Measurements from ENCODE around the gene PDE4D. TPM values are rescaled to one million over a fixed set of nuclear protein-coding genes. Genes with fewer than 3 reads are reported as not detected.

PDE4D gene
- total and polyA plus RNA-seq, 2 donors (not counting 1 experiment from before 2014, with no cell fraction given), result 14.9 to 171 TPM

DNA sequence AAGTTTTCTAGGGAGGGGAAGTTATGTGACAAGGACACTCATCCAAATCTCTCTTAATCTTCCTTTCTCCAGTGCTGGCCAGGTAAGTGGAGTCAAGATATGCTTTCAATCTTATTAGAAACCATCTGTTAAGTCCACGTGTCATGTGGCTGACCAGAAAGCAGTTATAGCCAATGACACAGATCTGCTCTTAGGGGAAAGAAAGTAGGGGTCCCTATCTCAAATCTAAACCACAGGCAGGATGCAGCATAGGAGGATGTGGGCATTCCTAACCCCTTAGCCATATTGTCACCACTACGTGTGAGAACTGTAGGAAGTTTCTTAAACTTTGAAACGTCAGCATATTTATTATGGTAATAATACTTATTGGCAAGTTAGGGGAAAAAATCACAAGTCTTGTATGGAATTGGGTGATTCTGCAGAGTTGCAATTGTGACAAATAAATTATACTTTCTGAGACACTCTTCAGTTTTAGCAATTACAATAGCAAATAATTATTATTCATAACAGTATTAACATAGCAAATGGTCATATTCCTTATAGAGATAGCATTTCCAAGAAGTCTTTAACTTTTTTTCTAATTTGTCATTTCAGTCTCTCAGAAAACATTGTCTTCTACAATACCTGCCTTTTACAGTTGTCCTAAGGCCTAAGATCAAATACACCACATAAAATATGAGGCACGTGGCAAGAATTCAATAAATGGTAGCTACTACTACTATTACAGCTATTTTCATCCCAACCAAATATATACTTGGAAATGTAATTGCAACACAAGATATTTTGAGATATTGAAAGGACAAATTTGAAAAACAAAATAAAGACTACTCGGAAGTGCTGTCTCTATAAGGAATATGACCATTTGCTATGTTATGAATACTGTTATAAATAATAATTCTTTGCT is 236.9 kb downstream of the PDE4D start:
- Histone ChIP-seq H3K4me3 (ENCODE audit: control extremely low read depth in 1 of 5, extremely low read depth in 1 of 5, insufficient read depth in 1 of 5, low read depth in 2 of 5, low read length in 4 of 5) (no peak overlapping the region), H3K9me3 (ENCODE audit: control extremely low read depth in 1 of 3, control insufficient read depth in 2 of 3, insufficient read depth in 1 of 3, low read length in 2 of 3) (no peaks in the 10 kb centered on the region), H4K20me1 (ENCODE audit: control insufficient read depth, insufficient read depth, low read length, poor library complexity, severe bottlenecking) (no peaks in the 10 kb centered on the region), H3K9ac (ENCODE audit: low read length) (no peak overlapping the region), H3K27me3 (replicated peaks in 1 of 4; ENCODE audit: control extremely low read depth in 1 of 4, control insufficient read depth in 3 of 4, insufficient read depth in 4 of 4, low read length in 3 of 4) (no peaks in the 10 kb centered on the region), H3K4me2 (replicated peaks; ENCODE audit: low read depth, low read length, poor library complexity, severe bottlenecking) (no peak overlapping the region), H3K27ac (ENCODE audit: low read length in 2 of 2) (no peak overlapping the region), H3K79me2 (ENCODE audit: control insufficient read depth, insufficient read depth, low read length) (no peaks in the 10 kb centered on the region), H2AFZ (ENCODE audit: insufficient read depth, low read depth, low read length, poor library complexity, severe bottlenecking) (no peak overlapping the region), H3K36me3 (replicated peaks in 1 of 2; ENCODE audit: control extremely low read depth in 1 of 2, control insufficient read depth in 1 of 2, extremely low read depth in 1 of 2, insufficient read depth in 2 of 2, low read length in 1 of 2) (no peaks in the 10 kb centered on the region), H3K4me1 (ENCODE audit: control insufficient read depth in 2 of 2, insufficient read depth in 2 of 2, low read length in 2 of 2) (peaks cover 17 to 28% of the 10 kb centered on the region in 2 donors)
- Mint-ChIP-seq H3K9me3 (ENCODE audit: insufficient read depth) (no peaks in the 10 kb centered on the region), H3K4me1 (peaks cover 46% of the 10 kb centered on the region), H3K27me3 (no peaks in the 10 kb centered on the region), H3K4me3 (no peak overlapping the region), H3K27ac (no peak overlapping the region)
- ChIA-PET CTCF (interaction anchor here (5.8 kb wide), 1 partner anchor 150 kb away, joined by 63 read pairs; no protein-coding TSS in a partner anchor), POLR2A (no interaction called here)
- no CpG with 5 or more reads among the region's 5 CpGs for WGBS (ENCODE audit: insufficient coverage)
- no peak for ATAC-seq (ENCODE audit: low read depth)
- intact Hi-C loops (cut with micrococcal nuclease), result loop anchor here (5.0 kb wide), 1 partner anchor 44 kb away; no protein-coding TSS in a partner anchor
- TF ChIP-seq, protein P1, sequence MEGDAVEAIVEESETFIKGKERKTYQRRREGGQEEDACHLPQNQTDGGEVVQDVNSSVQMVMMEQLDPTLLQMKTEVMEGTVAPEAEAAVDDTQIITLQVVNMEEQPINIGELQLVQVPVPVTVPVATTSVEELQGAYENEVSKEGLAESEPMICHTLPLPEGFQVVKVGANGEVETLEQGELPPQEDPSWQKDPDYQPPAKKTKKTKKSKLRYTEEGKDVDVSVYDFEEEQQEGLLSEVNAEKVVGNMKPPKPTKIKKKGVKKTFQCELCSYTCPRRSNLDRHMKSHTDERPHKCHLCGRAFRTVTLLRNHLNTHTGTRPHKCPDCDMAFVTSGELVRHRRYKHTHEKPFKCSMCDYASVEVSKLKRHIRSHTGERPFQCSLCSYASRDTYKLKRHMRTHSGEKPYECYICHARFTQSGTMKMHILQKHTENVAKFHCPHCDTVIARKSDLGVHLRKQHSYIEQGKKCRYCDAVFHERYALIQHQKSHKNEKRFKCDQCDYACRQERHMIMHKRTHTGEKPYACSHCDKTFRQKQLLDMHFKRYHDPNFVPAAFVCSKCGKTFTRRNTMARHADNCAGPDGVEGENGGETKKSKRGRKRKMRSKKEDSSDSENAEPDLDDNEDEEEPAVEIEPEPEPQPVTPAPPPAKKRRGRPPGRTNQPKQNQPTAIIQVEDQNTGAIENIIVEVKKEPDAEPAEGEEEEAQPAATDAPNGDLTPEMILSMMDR (IDR thresholded peaks at IDR 0.05), result no peak
- TF ChIP-seq EZH2 (IDR thresholded peaks at IDR 0.05; ENCODE audit: borderline replicate concordance, insufficient read depth, low read depth, low read length, poor library complexity, severe bottlenecking), result no peak
- no peak for DNase-seq
